ENCODE measurements around the gene DMD.

The DMD gene

GRCh38 chrX:31872007-31872406 is 1339.3 kb downstream of the DMD start:
- no peaks in the 10 kb centered on the region for H3K4me1 Mint-ChIP-seq (ENCODE audit: low read depth in 2 of 2)
- H3K4me3 Mint-ChIP-seq = no peak overlapping the region
- H3K36me3 Mint-ChIP-seq (ENCODE audit: insufficient read depth) = no peaks in the 10 kb centered on the region
- ATAC-seq (replicated peaks) = no peak
- H3K27ac Mint-ChIP-seq = no peak overlapping the region
- no peaks in the 10 kb centered on the region for H3K27me3 Mint-ChIP-seq
- H3K9me3 Mint-ChIP-seq = peaks cover 0 to 4% of the 10 kb centered on the region in 2 donors
- no peak for DNase-seq

- no peaks in the 10 kb centered on the region for H3K27me3 Mint-ChIP-seq
- peaks cover 0 to 7% of the 10 kb centered on the region in 2 donors for H3K9me3 Mint-ChIP-seq
- H3K4me3 Mint-ChIP-seq = no peak overlapping the region
- ATAC-seq (replicated peaks) (no peak), DNase-seq (no peak)
- H3K27ac Mint-ChIP-seq = no peak overlapping the region
- H3K4me1 Mint-ChIP-seq (ENCODE audit: low read depth in 2 of 2) = no peaks in the 10 kb centered on the region
- no peaks in the 10 kb centered on the region for H3K36me3 Mint-ChIP-seq (ENCODE audit: insufficient read depth)
Measured at GRCh38 chrX:31870267-31870666, 1341.1 kb downstream of the DMD start.

GRCh38 chrX:31860686-31861085 is 1350.7 kb downstream of the DMD start:
- no peak overlapping the region for H3K27ac Mint-ChIP-seq
- no peaks in the 10 kb centered on the region for H3K9me3 Mint-ChIP-seq
- H3K36me3 Mint-ChIP-seq (ENCODE audit: insufficient read depth) = no peaks in the 10 kb centered on the region
- ATAC-seq (replicated peaks) = no peak
- no peaks in the 10 kb centered on the region for H3K4me1 Mint-ChIP-seq (ENCODE audit: low read depth in 2 of 2)
- no peak for DNase-seq
- no peaks in the 10 kb centered on the region for H3K27me3 Mint-ChIP-seq
- H3K4me3 Mint-ChIP-seq = no peak overlapping the region

GRCh38 chrX:31858915-31859314 is 1352.4 kb downstream of the DMD start:
- no peaks in the 10 kb centered on the region for H3K27me3 Mint-ChIP-seq
- ATAC-seq (replicated peaks) (no peak), DNase-seq (no peak)
- no peaks in the 10 kb centered on the region for H3K36me3 Mint-ChIP-seq (ENCODE audit: insufficient read depth)
- H3K27ac Mint-ChIP-seq = no peak overlapping the region
- H3K4me1 Mint-ChIP-seq (ENCODE audit: low read depth in 2 of 2) = no peaks in the 10 kb centered on the region
- peaks cover 0 to 3% of the 10 kb centered on the region in 2 donors for H3K9me3 Mint-ChIP-seq
- no peak overlapping the region for H3K4me3 Mint-ChIP-seq

- DNase-seq (no peak), ATAC-seq (replicated peaks) (no peak)
- no peaks in the 10 kb centered on the region for H3K36me3 Mint-ChIP-seq (ENCODE audit: insufficient read depth)
- no peaks in the 10 kb centered on the region for H3K27me3 Mint-ChIP-seq
- no peaks in the 10 kb centered on the region for H3K4me1 Mint-ChIP-seq (ENCODE audit: low read depth in 2 of 2)
- no peak overlapping the region for H3K27ac Mint-ChIP-seq
- no peak overlapping the region for H3K4me3 Mint-ChIP-seq
- H3K9me3 Mint-ChIP-seq = peaks cover 0 to 7% of the 10 kb centered on the region in 2 donors
Measured at GRCh38 chrX:31854716-31855115, 1356.6 kb downstream of the DMD start.

GRCh38 chrX:31851761-31852160 is 1359.6 kb downstream of the DMD start:
- H3K9me3 Mint-ChIP-seq = peaks cover 6 to 13% of the 10 kb centered on the region in 2 donors
- H3K36me3 Mint-ChIP-seq (ENCODE audit: insufficient read depth) = no peaks in the 10 kb centered on the region
- H3K27me3 Mint-ChIP-seq = no peaks in the 10 kb centered on the region
- H3K4me1 Mint-ChIP-seq (ENCODE audit: low read depth in 2 of 2) = no peaks in the 10 kb centered on the region
- H3K4me3 Mint-ChIP-seq = no peak overlapping the region
- DNase-seq (no peak), ATAC-seq (replicated peaks) (no peak)
- H3K27ac Mint-ChIP-seq = no peak overlapping the region

GRCh38 chrX:31847773-31848172 is 1363.6 kb downstream of the DMD start:
- DNase-seq (no peak), ATAC-seq (replicated peaks) (no peak)
- peaks cover 13 to 16% of the 10 kb centered on the region in 2 donors for H3K9me3 Mint-ChIP-seq
- H3K4me1 Mint-ChIP-seq (ENCODE audit: low read depth in 2 of 2) = no peaks in the 10 kb centered on the region
- no peaks in the 10 kb centered on the region for H3K27me3 Mint-ChIP-seq
- H3K36me3 Mint-ChIP-seq (ENCODE audit: insufficient read depth) = no peaks in the 10 kb centered on the region
- no peak overlapping the region for H3K4me3 Mint-ChIP-seq
- H3K27ac Mint-ChIP-seq = no peak overlapping the region

- Mint-ChIP-seq H3K4me3 (no peak overlapping the region), H3K27ac (no peak overlapping the region), H3K4me1 (ENCODE audit: low read depth in 2 of 2) (no peaks in the 10 kb centered on the region), H3K36me3 (ENCODE audit: insufficient read depth) (no peaks in the 10 kb centered on the region), H3K9me3 (peaks cover 8 to 16% of the 10 kb centered on the region in 2 donors), H3K27me3 (no peaks in the 10 kb centered on the region)
- DNase-seq = no peak
- no peak for ATAC-seq (replicated peaks)
Measured at GRCh38 chrX:31845003-31845402, 1366.3 kb downstream of the DMD start.

DNA sequence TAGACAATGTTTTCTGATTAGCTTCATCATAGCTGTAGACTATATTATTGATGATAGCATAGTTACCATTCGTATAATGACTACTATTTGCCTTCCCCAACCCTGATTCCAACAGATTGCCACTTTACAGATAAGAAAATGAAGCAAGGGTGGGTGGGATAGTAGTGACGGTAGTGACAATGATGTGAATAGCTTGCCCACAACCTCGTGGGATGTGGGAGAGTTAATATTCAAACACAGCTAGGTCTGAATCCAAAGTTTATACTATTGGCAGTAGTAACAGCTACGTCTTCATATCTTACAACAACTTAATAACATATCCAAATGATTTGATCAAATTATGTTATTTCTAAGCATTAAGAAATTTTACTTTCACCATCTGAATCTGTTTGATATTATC is 1372.7 kb downstream of the DMD start:
- H3K4me1 Mint-ChIP-seq (ENCODE audit: low read depth in 2 of 2) = no peaks in the 10 kb centered on the region
- no peak overlapping the region for H3K4me3 Mint-ChIP-seq
- H3K27ac Mint-ChIP-seq = no peak overlapping the region
- peaks cover 0 to 1% of the 10 kb centered on the region in 2 donors for H3K9me3 Mint-ChIP-seq
- H3K27me3 Mint-ChIP-seq = no peaks in the 10 kb centered on the region
- no peak for DNase-seq
- no peaks in the 10 kb centered on the region for H3K36me3 Mint-ChIP-seq (ENCODE audit: insufficient read depth)
- no peak for ATAC-seq (replicated peaks)

DNA sequence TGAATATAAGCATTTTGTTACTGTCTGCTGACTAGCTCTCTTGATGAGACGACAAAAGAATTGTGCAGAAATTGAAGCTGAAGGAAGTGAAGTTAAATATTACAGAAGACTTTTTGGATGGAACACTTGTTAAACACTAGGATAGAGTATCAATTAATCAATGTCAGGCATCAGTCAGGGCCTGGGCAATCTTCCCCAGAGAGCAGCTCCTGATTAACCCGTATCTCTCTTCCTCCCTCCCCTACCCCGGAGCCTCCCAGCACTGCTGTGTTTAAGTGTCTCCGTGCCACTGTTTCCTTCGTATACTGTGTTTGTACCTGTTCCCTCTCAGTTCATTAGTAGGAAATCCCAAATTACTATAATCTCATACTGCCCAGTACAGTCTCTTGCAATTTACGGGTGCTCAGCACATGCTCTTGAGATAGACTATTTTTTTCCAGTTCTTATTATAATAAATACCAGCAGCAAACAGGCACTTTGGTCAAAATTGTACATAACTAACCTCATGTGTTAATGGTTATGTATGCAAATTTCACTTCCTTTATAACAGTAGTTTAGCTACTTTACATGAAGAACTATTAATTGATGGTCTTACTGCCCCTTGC is 1373.8 kb downstream of the DMD start:
- no peak overlapping the region for H3K27ac Mint-ChIP-seq
- H3K36me3 Mint-ChIP-seq (ENCODE audit: insufficient read depth) = no peaks in the 10 kb centered on the region
- no peak overlapping the region for H3K4me3 Mint-ChIP-seq

GRCh38 chrX:31836479-31836878 is 1374.9 kb downstream of the DMD start:
- no peak overlapping the region for H3K4me3 Mint-ChIP-seq
- ATAC-seq (replicated peaks) (no peak), DNase-seq (no peak)
- peaks cover 0 to 1% of the 10 kb centered on the region in 2 donors for H3K9me3 Mint-ChIP-seq
- no peaks in the 10 kb centered on the region for H3K27me3 Mint-ChIP-seq
- no peaks in the 10 kb centered on the region for H3K4me1 Mint-ChIP-seq (ENCODE audit: low read depth in 2 of 2)
- no peaks in the 10 kb centered on the region for H3K36me3 Mint-ChIP-seq (ENCODE audit: insufficient read depth)
- H3K27ac Mint-ChIP-seq = no peak overlapping the region

More for the DNA sequence above, 1373.8 kb downstream of the DMD start:
- DNase-seq = no peak
- ATAC-seq (replicated peaks) = no peak
- peaks cover 0 to 1% of the 10 kb centered on the region in 2 donors for H3K9me3 Mint-ChIP-seq
- H3K27me3 Mint-ChIP-seq = no peaks in the 10 kb centered on the region
- no peaks in the 10 kb centered on the region for H3K4me1 Mint-ChIP-seq (ENCODE audit: low read depth in 2 of 2)

- Mint-ChIP-seq H3K9me3 (no peaks in the 10 kb centered on the region), H3K4me3 (no peak overlapping the region), H3K36me3 (ENCODE audit: insufficient read depth) (no peaks in the 10 kb centered on the region), H3K27ac (no peak overlapping the region), H3K27me3 (no peaks in the 10 kb centered on the region), H3K4me1 (ENCODE audit: low read depth in 2 of 2) (no peaks in the 10 kb centered on the region)
- no peak for DNase-seq
- no peak for ATAC-seq (replicated peaks)
Measured at GRCh38 chrX:31832263-31832662, 1379.1 kb downstream of the DMD start.

DNA sequence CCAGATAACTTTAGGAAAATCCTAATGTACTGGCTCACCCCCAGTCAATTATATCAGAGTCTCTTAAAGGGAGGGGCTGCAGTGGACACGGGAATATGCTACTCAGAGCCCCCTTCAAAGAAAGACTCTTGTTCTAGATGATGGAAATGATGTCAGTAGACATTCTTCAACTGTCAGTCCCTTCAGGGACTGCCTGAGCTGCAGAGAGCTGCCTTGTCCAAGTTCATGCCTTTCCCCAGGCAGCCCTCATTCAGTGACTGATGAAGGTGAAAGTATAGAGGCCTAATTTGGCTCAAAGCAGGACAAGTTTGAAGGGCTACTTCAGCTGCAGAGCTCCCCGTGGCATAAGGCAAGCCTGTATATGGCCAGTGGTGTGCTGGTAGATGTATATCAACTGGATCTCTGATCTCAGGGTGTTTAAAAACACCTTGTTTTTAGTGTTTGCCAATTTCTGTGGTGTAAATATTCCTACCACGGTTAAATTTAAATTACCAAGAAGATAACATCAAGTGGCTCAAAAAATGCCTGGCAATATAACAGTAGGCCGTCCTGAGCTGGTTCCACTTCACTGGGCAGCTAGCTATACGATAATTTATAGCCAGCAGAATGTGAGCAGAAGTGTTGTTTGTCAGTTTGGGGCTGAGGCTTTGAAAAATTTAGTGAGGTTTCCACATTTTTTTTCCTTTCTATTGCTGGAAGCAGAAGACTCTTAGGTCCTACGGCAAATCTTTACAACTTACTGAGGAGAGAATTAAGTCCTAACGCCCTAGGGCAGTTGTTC is 1390.7 kb downstream of the DMD start:
- H3K9me3 Mint-ChIP-seq = peaks cover 5 to 7% of the 10 kb centered on the region in 2 donors
- H3K4me3 Mint-ChIP-seq = no peak overlapping the region
- no peak overlapping the region for H3K27ac Mint-ChIP-seq
- no peaks in the 10 kb centered on the region for H3K36me3 Mint-ChIP-seq (ENCODE audit: insufficient read depth)
- ATAC-seq (replicated peaks) (no peak), DNase-seq (no peak)
- no peaks in the 10 kb centered on the region for H3K27me3 Mint-ChIP-seq
- H3K4me1 Mint-ChIP-seq (ENCODE audit: low read depth in 2 of 2) = no peaks in the 10 kb centered on the region

DNA sequence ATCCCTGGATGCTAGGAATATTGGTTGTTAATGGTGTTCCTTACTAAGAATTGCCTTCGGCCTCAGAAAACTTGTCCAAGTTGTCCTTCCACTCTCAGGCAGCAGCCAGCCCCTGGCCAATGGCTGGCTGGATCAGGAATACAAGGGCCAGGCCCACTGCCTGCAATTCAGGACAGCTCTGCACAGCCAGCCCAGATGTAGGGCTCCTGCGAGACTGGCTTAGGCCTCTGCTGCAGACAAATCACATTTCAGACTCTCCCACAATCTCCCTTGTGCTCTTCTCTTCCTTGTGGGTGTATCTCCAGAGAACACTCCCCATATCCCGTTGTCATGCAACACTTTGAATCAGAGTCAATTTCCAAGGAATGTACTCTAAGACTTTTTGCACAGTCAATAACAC is 1391.9 kb downstream of the DMD start:
- H3K9me3 Mint-ChIP-seq = peaks cover 3 to 7% of the 10 kb centered on the region in 2 donors
- DNase-seq (no peak), ATAC-seq (replicated peaks) (no peak)
- no peaks in the 10 kb centered on the region for H3K36me3 Mint-ChIP-seq (ENCODE audit: insufficient read depth)
- no peaks in the 10 kb centered on the region for H3K27me3 Mint-ChIP-seq
- no peak overlapping the region for H3K27ac Mint-ChIP-seq
- no peaks in the 10 kb centered on the region for H3K4me1 Mint-ChIP-seq (ENCODE audit: low read depth in 2 of 2)
- H3K4me3 Mint-ChIP-seq = no peak overlapping the region
